Nucleus accumbens (tissue), 56 donors: ENCODE data around the gene SGCD.
"Not testable (repeated sequence)": the region's sequence is repeated elsewhere in the genome, so short reads cannot be mapped to it uniquely, and the experiment has no call there.

Source experiments
- DNase-seq, 56 donors: peaks; one replicate each; lab custom pipeline; 2025; lab: John Stamatoyannopoulos, UW

The SGCD gene

GRCh38 chr5:156617426-156617825 is 290.5 kb downstream of the SGCD start:
- no peak for DNase-seq

GRCh38 chr5:156618601-156619000 is 291.6 kb downstream of the SGCD start:
- DNase-seq, result no peak

- no peak for DNase-seq
Measured at GRCh38 chr5:156621719-156622118, 294.8 kb downstream of the SGCD start.

- peak in 2 of 56 donors; percentile 3 to 10 for DNase-seq
Measured at GRCh38 chr5:156623381-156624040, 296.5 kb downstream of the SGCD start.

GRCh38 chr5:156624686-156625085 is 297.7 kb downstream of the SGCD start:
- DNase-seq, result no peak

- no peak for DNase-seq
Measured at GRCh38 chr5:156628421-156628820, 301.5 kb downstream of the SGCD start.

DNA sequence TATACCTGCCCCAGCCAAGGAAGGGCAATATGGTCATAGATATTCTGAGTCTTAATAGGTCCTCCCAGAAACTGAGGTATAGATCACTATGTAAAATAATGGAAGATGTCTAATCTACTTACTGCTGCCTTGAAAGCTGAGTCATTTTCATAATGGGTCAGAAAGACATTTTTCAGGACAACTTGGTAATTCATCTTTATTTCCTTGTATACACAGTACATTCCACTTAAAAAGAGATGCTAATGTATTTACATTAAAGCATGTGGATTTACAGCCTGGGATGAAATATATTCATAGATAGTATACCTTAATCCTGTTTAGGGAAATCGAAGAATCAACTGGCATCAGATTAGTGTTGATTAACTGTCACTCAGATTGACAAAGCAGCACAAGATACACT is 304.0 kb downstream of the SGCD start:
- DNase-seq, result no peak

GRCh38 chr5:156634301-156634700 is 307.3 kb downstream of the SGCD start:
- no peak for DNase-seq

- DNase-seq, result no peak
Measured at GRCh38 chr5:156640691-156641241, 313.8 kb downstream of the SGCD start.

DNA sequence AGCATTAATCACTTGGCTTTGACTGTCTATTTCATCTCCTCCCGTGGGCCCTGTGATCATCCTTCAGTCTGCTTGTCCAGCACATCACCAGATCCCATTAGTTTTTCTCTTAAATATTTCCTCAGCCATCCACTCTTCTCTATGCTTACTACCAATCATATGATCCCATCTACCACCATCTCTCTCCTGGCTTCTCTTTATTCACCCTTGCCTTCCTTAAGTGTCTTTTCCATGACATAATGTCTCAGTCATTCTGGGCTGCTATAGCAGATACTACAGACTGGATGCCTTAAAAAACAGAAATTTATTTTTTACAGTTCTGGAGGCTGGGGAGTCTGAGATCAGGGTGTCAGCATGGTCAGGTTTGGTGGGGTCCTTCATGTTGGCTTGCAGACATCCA is 314.7 kb downstream of the SGCD start:
- no peak for DNase-seq

DNA sequence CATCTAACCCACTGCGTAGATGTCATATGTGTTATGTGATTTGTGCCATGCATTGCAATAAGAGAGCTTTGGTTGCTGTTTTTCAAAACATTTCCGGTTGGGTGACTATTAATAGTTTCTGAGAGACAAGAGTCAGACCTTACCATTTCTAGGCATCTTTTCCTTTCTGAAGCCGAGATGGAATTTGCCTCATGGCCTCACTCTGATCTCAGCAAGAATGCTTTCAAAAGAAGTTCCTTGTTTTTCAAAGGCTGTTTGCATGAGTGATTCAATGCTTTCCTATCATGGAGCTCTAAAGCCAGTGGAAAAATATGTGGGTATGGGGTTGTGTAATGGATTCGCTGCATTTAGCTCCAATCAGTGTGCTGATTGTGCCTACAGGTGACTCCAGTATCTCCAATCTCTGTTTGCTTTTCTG is 320.1 kb downstream of the SGCD start:
- DNase-seq, result no peak

- no peak for DNase-seq
Measured at GRCh38 chr5:156654444-156654843, 327.5 kb downstream of the SGCD start.

GRCh38 chr5:156655732-156656131 is 328.8 kb downstream of the SGCD start:
- no peak for DNase-seq

DNA sequence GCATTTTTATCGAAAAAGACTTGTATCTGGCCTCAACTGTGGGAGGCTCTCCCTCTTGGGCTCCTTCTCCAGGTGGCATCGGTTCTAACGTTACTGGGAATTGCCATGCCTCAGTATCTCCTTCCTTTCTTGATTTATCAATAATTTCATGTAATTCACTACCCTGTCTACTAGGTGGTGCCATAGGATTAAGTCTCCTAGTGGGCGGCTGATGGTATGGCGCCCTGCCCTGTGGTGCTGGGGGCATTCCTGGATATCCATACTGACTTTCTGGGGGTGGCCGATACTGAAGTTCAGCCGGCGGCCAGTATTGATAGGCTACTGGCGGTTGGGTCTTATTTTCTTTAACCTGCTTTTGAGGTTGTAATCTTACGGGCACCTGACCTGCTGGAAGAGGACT is 337.9 kb downstream of the SGCD start:
- DNase-seq, result not testable (repeated sequence)

- not testable (repeated sequence) for DNase-seq
Measured at GRCh38 chr5:156666686-156667085, 339.7 kb downstream of the SGCD start.

- no peak for DNase-seq
Measured at GRCh38 chr5:156667616-156668015, 340.7 kb downstream of the SGCD start.

GRCh38 chr5:156669416-156669815 is 342.5 kb downstream of the SGCD start:
- no peak for DNase-seq

GRCh38 chr5:156670615-156671014 is 343.7 kb downstream of the SGCD start:
- no peak for DNase-seq

DNA sequence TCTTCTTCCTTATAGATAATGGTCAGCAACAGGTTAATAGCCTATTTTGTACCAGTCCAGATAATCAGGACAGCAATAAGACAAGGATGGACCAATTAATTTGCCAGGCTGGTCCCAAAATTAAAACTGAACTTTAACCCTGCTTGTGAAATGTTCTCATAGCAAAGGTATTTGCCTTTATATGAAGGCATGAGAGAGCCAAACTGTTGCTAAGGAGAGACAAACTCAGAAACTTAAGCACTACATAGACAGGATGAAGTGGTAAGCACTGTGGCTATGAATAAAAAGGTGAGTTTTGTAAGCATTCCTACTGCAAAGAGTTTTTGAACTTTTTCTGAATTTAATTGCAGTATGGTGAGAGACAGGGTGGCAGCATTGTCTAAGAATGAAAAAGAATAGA is 348.4 kb downstream of the SGCD start:
- no peak for DNase-seq

DNA sequence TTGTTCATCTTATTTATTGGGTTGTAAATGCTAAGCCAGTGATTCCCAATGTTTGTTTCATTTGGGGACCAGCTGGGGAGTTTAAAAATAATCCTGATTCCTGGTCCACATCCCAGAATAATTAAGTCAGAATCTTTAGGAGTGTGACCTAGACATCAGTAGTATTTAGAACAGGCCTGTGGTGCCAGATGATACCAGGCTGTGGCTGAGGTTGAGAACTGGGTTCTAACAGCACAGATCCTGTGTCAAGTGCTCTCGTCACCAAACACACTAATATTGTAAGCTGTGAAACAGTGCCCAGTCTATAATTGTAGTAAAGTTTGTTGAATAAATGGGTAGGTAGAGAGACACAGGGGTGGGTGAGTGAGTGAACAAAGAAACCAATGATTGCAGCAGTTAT is 351.0 kb downstream of the SGCD start:
- no peak for DNase-seq

- no peak for DNase-seq
Measured at GRCh38 chr5:156678484-156678883, 351.5 kb downstream of the SGCD start.

DNA sequence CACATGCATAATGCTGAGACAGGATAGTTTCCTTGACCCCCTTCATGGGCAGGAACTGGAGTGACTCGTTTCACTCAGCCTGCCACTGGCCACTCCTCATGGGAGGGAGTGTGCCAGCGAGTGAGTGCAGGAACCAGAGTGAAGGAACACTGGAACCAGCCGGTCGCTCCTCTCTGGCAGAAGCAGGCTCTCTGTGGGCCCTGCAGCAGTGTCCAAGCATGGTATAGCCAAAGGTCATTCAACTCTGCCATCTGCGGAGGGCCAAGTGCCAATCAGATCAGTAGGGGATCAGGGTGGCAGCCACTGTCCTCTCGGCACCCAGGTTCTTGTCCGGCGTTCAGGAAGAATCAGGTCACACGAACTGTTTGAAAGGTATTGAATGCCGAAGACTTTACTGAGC is 353.9 kb downstream of the SGCD start:
- peak in 1 of 56 donors; percentile 1 for DNase-seq

DNA sequence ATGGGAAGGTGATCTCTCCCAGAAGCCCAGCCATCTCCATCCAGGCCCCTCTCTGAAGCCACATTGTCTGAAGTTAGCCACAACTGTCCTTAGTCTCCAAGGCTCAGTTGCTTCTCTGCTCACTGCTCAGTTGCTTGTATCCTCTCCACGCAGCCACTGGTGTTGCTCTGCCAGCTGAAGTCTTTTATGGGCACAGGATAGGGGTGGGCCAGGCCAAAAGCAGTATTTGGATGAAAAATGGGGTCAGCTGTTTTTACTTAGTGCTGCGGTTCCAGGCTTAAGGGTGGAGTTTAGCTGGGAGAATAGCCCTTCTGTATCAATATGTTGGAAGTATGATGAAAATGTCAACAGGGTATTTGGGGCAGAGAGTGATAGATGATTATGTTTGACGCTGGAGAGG is 354.3 kb downstream of the SGCD start:
- peak in 5 of 56 donors; percentile 0 to 4 (median 2) for DNase-seq
